ENCODE measurements around the gene DNASE1L3.
"Not testable (repeated sequence)": the region's sequence is repeated elsewhere in the genome, so short reads cannot be mapped to it uniquely, and the experiment has no call there.

DNASE1L3 gene

GRCh38 chr3:58234516-58234931, 23.8 kb upstream of the DNASE1L3 start:
- no peak for DNase-seq

GRCh38 chr3:58231666-58232065, 20.9 kb upstream of the DNASE1L3 start:
- no peak for DNase-seq

GRCh38 chr3:58230876-58231552, 20.2 kb upstream of the DNASE1L3 start:
- DNase-seq: no peak

- not testable (repeated sequence) for DNase-seq
These were observed 17.2 kb upstream of the DNASE1L3 start for GRCh38 chr3:58227933-58228332.

- DNase-seq: no peak
These were observed 13.1 kb upstream of the DNASE1L3 start for GRCh38 chr3:58223855-58224254.

GRCh38 chr3:58222161-58222724, 11.5 kb upstream of the DNASE1L3 start:
- no peak for DNase-seq

GRCh38 chr3:58218904-58219303, 8.1 kb upstream of the DNASE1L3 start:
- DNase-seq: no peak

- DNase-seq: peak; percentile 57
These were observed 6.5 kb upstream of the DNASE1L3 start for GRCh38 chr3:58217209-58217811.

GRCh38 chr3:58216496-58217195, 5.9 kb upstream of the DNASE1L3 start:
- DNase-seq: no peak

GRCh38 chr3:58215317-58216025, 4.7 kb upstream of the DNASE1L3 start:
- no peak for DNase-seq

GRCh38 chr3:58214484-58215316, 3.9 kb upstream of the DNASE1L3 start:
- DNase-seq: no peak

GRCh38 chr3:58209933-58210332, 839 bp downstream of the DNASE1L3 start:
- no peak for DNase-seq

GRCh38 chr3:58207954-58208353, 2.8 kb downstream of the DNASE1L3 start:
- DNase-seq: no peak

GRCh38 chr3:58206406-58207011, 4.3 kb downstream of the DNASE1L3 start:
- no peak for DNase-seq

- DNase-seq: no peak
These were observed 4.8 kb downstream of the DNASE1L3 start for GRCh38 chr3:58205981-58206380.

- no peak for DNase-seq
These were observed 6.1 kb downstream of the DNASE1L3 start for GRCh38 chr3:58204720-58205119.

- DNase-seq: no peak
These were observed 7.2 kb downstream of the DNASE1L3 start for GRCh38 chr3:58203541-58203940.

- DNase-seq: no peak
These were observed 7.8 kb downstream of the DNASE1L3 start for GRCh38 chr3:58202917-58203360.

- not testable (repeated sequence) for DNase-seq
These were observed 9.3 kb downstream of the DNASE1L3 start for GRCh38 chr3:58201451-58201850.

GRCh38 chr3:58200846-58201355, 9.9 kb downstream of the DNASE1L3 start:
- DNase-seq: no peak

GRCh38 chr3:58200121-58200709, 10.6 kb downstream of the DNASE1L3 start:
- DNase-seq: no peak

Measured in right hindlimb (tissue), 1 donor.